ENCODE results near the gene PSG1.
"Not testable (repeated sequence)": the region's sequence is repeated elsewhere in the genome, so short reads cannot be mapped to it uniquely, and the experiment has no call there.

DNA sequence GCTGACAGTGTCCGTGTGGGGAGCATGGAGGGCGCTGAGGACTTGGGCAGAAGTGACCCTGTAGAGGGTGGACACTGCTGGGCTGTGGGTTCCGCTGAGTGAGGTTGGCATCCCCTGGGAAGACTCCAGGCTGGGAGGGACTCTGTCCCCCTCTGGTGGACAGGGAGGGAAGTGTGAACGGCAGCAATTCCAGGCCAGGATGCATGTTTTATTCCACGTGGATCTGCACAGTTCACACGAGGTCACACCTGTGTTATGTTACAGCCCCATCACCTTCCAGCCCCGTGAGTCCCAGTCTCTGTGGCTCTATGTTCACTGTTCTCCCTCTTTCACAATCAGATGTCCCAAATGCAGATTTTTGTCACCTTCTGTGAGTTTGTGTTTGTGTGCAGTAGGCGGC lies 1.8 kb upstream of the PSG1 start:
- TF ChIP-seq EZH2 (IDR thresholded peaks at IDR 0.05; ENCODE audit: insufficient read depth, poor library complexity, severe bottlenecking); EZH2phosphoT487 (IDR thresholded peaks at IDR 0.05; ENCODE audit: insufficient read depth, low read depth): not testable (repeated sequence)
